Activated gamma-delta T cell treated with anti-CD3 and anti-CD28 coated beads, Interleukin-2, amount 50 U/mL, for 16 hours (primary cell): ENCODE measurements around the gene SEMA5A.
"Not testable (repeated sequence)": the region's sequence is repeated elsewhere in the genome, so short reads cannot be mapped to it uniquely, and the experiment has no call there.

Source experiments
- DNase-seq: peaks from one replicate; pipeline ENCODE4 v3.0.0-alpha.2; 2020; ENCODE audit warnings: low read depth

The SEMA5A gene

DNA sequence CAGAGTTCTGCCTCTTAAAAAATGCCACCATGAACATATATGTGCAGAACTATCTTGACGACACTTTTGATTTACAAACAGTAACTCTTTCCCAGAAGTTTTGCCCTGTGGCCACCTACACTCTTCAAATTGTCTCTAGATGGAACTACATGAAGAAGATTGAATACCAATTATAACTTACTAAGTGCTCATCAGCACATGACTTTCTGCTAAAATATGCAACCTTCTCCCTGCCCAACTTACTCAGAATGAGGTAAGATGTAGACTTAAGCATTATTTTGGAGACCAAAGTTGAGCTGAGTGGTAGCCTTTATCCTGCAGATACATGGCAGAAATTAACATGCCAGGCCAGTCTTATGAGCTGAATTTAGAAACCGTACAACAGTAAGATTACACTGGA, 105.4 kb downstream of the SEMA5A start:
- no peak for DNase-seq

DNA sequence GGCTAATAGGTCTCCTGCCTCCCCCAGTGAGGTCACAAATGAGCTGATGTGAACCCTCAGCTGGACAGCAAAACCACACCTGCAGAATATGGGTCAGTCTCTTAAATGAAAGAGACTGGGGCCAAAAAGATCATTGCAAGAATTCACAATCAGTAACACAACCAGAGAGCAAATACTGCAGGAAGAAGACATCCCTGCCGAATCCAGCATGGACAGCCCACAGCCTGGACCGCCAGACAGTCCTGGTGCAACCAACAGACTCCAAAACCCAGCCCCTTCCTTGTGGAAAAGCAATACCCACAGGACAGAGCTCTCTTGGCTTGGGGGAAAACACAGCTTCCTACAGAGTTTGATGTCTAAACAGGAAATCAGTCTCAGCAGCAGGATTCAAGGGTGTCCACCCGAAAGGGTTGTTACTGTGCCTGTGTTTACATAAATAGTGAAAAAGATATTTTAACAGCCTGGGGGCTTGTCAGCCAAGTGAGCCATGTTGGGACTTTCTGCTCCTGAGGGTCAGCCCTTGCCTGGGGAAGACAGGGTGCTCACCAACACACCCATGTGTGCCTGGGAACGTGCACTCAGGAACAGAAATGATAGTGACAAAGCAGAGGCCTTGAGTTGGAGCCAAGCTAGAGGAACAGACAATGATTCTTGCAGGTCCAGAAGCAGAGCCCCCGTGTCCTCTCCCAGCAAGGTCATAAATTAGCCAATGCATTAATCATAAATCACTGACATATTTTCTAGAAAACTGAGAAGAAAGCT, 106.2 kb downstream of the SEMA5A start:
- DNase-seq, result no peak

DNA sequence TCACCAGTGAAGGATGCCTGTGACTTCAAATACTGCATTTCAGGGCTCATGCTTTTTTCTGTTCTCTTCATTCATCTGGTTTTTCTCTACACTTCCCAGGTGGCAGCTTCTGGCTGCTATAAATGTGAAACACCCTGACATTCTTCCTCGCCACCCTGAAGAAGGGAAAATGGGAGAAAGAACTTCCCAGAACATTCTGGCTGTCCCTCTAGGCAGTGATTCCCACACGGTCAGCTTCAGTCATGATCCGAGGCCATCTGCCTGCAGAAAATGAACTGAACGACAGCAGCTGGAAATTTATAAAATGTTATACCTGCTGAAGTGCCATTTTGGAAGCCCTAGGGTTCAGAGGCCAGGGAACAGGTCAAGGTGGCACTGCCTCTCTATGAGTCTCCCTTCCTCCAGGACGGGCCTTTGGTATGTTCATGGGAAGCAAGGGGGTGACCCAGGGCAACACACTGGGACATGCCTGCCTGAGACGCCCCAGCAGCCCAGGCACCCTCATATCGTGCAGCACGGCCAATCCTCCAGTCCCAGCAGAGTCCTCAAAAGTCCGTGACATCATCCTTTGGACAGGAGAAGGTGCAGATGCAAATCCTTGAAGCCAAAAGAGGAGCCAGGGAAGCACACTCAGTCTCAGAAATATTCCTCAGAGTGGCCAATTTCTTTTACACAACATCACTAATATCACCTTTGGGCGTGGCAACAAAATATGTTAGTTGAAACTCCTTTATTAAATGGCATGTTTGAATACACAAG, 107.1 kb downstream of the SEMA5A start:
- DNase-seq, result no peak

DNA sequence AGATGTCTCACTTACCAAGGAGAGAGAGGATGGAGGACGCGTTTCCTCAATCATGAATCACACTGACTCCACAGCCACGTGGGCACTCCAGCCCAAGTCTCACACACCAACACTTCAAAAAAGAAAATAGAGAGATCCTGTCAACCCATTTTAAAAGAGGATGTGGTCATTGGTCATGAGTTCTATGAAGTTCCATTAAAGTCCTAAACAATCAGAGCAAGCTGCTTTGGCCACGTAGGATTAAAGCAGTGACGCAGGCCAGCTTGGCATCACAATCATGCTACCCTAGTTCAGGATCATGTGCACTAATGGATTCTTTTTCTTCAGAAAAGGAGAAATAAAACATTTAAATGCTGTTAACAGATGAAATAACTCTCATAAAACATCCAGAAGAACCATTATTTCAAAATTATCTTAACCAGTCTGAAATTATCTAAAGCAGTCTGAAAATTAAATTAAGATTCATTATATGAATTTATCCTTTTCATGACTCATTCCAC, 108.1 kb downstream of the SEMA5A start:
- DNase-seq, result no peak

DNA sequence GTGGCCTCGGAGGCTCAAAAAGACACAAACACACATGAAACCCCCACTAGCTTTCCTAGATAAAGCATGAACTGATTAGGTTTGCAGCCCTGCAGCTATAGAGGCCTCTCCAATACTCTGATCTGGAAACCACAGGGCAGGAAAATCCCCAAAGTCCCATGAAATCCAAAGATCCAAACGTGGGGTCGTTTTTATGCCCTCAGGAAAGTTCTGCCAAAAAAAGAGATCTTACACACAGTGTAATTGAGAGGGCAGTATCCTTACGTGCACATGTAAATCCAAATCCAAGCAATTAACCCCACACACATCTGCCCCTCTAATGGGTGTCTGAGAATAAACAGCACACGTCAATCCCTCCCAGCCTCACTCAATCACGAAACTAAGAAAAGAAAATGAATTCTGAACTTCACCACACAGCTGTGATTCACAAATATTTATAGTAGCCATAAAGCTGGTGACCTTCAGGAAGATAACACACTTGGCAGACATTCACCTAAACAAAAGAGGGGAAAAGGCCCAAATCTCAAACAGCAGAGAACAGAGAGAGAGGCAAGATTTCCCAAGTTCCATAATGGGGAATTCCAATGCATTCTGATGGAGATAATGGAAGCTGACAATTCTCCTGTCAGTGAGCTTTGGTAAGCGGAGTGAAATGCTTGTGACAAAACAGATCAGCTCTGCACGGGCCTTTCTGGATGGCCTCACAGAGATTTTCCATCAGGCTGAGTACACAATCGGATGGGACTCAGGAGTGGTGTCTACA, 114.2 kb downstream of the SEMA5A start:
- DNase-seq, result no peak

DNA sequence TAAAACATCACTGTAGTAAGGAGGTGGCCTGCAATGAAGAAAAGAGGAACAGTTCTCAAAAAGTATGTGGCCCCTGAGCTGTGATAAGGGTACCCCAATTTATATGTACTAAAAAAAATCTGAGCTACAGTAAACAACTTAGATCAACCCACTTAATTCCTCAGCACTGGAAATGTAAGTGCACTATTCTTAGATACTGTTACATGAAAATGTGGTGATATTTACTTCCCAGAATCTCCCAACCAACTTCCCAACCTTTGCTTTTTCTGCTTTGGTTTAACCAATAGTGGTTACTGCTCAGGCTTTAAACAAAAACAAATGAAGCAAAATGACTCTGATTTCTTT, 114.8 kb downstream of the SEMA5A start:
- DNase-seq, result no peak

DNA sequence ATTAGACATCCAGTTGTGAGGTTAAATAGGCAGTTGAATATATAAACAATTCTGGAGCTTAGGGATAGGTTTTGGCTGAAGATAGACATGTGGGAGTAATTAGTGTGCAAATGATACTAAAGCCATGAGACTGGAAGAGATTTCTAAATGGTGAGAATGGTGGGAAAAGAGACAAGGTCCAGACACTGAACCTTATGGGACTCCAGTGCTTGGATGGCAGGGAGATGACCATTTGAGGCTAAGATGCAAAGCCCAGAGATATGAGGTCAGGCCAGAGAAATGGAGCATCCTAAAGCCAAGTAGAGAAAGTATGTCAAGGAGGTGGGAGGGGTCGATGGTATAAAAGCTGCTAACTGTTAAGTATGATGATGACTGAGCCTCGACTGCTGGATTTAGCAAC, 115.6 kb downstream of the SEMA5A start:
- DNase-seq, result no peak

DNA sequence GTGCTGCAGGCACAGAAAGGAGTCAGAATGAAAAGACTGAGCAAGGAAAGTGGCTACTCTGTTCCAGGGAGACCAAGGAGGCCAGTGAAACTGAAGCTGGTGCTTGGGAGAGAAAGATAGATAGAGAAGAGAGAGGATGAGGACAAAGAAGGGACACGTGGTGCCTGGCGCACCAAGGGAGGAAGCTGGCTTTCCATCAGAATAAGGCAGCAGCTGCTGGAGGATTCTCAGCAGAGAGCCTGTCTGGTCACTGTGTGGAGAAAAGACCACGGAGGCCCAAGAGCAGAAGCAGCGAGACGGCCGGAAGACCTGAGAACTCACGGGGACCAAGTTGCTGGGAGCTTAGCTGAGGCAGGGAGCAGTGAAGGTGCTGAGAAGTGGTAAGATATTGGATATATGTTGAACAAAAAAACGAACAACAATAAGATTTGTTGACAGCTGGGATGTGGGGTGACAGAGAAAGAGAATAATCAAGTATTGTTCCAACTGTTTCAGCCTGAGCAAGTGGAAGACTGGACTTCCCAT, 116.1 kb downstream of the SEMA5A start:
- DNase-seq, result no peak

DNA sequence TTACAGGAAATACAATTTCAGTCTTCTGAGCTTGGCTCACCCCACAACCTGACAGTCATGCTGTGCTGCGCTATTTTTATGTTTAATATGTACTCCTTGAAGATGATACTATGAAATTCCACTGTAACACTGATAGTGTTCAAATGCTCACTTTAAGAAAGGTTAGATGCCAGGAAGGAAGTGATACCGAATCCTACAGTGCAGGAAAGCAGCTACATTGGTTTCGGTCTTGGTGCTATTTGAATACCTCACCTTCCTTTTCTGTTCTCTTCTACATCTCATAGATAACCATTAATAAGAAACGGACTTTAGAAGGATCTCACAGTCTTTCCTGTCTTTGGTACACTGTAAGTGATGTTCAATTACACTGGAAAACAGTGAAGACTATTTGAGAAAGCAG, 117.6 kb downstream of the SEMA5A start:
- DNase-seq, result no peak

DNA sequence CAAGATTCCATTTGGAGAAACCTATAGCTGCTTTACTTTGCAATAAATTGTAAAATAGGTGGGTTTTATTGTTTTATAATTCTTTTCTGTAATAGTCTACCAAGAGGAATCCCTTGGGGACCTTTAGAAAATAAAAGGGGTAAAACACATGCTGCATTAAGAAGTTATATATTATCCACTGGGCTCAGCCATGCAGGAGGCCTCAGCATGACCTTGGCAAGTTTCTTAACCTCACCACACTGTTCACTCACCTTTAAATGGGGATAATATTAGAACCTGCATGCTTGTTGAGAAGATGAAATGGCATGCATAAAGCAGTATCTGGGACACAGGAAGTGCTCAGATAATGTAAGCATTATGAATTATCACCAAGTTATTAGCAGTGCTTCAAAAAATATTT, 120.2 kb downstream of the SEMA5A start:
- no peak for DNase-seq

DNA sequence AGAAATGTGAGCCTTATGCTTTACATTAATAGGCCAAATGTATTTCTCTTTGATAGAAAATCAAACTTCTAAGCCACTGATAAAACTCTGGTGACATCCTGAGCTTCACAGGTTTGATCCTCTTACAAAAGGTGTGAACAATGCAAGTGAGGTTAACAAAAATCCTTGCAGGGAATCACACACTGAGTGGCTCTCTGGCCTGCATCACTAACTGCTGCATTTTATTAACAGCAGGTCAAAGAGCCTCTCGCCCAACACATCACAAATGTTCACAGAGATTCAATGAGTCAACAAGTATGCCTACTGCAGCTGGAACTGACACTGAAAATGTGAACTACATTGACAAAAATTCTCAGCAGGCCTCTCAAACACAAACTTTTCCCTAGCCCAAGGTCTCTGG, 122.3 kb downstream of the SEMA5A start:
- no peak for DNase-seq

DNA sequence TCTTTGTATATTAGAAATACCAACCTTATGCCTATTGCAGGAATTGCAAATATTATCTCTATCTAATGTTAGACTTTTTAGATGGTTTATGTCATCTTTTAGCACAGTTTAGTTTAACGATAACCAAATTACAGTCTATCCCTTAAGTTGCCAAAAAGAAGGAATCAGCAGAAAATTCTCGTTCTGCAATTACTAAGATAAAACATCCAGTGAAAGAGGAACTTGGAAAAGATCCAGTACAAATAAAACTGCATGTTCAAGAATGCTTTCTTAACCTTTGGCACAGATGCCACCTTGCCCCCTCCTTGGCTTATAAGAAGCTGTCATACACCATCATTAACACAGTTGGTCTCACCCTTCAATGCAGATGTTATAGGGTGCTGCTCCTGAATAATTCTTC, 124.0 kb downstream of the SEMA5A start:
- DNase-seq, result no peak

DNA sequence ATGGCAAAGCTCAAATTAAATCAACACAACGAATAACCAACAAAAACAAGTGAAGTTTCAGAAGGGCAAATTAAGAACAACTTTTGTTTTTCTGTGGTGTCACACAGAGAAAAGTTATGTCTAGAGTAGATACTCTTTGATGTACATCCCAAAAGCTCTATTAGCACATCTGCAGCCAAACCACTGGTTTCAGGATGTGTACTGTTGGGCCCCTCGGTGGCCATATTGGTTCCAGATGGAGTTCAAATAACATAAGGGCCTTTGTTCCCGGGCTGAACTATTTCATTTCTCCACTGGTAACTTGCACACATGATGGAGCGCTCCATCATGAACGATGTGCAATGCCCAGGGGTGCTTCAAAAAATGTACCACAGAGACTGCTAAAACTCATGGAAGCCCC, 126.1 kb downstream of the SEMA5A start:
- DNase-seq, result no peak

DNA sequence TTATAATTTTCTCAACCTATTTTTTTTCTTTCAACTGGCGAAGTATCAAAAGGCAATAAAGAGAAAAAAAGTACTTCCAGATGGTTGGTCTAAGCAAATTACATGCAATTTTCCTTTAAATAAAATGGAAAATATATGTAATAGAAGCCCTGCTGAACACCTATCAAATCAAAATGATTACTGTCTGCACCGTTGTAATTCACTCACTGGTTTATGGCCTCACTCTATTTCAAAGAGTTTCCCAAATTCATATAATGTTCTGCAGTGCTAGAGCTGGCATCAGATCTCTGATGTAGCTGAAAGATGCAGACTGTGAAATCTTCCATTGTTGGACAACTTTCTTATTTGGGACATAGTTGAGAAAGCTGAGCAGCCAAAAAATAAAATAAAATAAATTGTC, 130.3 kb downstream of the SEMA5A start:
- DNase-seq, result no peak

DNA sequence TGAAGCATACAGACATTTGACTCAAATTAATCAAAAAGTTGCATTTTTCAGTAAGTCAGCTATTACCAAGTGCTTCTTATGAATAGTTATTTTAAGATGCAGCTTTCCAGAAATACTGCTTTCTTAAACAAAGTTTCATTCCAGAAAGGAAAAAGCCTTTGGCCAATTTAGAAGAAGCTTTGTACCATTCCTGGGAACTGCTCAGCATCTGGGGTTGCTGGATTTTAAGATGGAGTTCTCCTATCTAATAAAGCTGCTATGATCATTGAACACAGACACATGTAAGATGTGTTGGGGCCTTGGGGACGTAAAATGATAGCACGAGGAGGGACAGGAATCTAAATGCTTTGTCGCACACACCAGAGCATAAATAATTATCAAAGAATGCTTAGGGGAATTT, 130.8 kb downstream of the SEMA5A start:
- no peak for DNase-seq

DNA sequence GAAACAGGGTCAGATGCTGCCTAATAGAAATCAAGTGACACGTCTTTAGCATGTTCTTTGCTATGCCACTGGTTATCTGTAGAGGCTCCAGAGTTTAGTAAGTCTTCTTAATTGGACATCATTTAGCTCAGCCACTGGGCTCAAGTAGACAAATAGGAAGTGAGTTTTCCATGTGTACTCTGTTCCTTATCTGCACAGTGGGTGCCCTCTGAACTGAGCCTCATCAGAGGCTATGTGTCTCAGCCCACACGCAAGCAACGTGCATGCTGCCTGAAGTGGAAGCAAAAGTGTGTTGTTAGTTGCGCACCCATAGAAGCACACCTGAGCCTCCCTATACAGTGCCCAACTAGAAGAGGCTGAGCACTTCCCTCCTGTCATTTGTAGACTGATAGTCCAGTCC, 134.7 kb downstream of the SEMA5A start:
- no peak for DNase-seq

DNA sequence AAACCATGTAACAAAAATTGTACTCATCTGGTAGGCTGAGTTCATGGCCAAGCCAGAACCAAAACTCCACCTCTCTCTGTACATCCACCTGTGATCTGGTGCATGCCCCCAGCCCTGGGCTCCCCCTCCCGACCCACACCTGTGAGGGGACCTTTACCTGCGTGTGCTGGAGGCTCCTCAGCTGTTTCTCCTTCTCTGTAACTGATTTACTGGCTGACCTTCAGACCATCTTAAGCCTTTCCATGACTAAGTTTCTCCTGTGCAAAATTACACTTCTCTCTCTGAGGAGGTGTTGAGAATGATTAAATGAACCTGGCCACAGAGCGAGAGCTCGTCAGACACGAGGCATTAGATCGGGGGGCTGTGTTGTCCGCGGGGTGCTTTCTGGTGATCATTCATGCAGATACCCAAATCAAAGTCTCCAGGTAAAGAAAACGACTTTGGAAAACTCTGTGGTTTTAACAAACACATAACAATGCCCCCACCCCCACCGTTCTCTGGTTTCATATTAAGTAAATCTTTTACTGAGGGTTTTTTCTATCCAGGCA, 136.4 kb downstream of the SEMA5A start:
- no peak for DNase-seq

DNA sequence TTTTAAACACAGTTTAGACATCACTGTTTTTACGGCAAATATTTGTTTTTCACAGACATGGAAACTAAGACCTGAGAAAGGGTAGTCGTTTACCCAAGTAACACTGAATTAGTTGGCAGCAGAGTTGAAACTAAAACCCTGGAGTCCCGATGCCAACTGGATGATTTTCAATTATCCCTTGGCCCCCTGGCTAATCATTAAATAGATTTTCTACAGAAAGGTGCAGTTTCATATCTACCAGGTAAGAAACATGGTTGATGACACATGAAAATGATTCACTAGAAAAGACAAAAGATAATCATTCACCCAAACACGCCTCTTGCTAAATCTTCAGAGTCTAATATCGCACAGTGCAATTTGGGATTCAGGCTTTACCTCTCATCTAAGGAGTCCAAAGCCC, 136.9 kb downstream of the SEMA5A start:
- DNase-seq, result no peak

DNA sequence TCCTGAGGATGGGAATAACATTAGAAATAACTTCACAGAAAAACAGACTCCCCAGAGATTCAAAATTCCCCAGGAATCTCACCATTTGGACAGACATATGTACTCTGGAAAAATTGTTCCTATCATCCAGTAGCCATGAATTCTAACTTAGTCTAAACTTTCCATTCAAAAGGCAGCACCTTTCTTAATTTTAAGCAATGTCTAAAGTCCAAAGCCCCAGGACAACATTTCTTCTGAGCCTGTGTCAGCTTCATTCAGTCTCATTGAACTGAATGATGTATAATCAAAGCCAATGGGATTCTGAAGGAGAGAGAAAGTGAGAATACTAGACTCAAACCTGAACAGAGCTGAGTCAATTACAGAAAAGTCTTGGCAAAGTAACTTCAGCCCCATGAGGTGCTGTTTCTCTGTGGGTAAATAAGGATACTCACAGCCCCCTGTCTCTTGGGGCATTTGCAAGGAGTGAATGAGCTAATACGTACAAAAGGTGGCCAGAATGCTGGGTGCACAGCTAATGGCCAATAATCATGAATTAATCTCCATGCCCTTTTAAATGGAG, 140.6 kb downstream of the SEMA5A start:
- no peak for DNase-seq

DNA sequence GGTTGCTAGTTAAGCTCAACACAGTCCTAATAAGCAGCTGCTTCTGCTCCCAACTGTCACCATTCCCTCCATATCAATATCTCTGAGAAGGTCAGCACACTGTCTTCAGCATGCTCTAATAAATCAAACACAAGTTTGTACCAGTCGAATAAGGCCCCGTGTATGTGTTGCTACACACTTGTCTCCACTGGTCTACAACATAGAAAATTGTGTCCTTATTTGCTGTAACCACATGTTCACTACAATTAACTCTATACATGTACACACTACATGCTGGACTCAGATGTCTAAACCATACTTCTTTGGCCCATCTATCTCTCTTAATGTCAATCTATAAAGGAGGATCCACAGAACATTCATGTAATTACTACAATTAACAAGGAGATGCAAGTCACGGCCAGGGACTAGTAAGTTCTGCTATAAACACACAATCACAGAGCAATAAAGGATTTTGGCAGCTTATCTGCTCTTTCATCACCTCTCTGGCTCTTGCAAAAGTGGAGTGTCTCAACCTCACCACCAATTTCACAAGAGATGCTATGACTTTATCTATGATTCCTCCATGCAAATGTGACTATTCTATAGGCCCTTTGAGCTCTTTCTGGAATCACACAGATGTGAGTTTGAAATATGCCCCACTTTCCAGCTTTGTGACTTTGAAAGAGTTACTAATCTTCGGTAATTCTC, 143.9 kb downstream of the SEMA5A start:
- DNase-seq, result no peak

DNA sequence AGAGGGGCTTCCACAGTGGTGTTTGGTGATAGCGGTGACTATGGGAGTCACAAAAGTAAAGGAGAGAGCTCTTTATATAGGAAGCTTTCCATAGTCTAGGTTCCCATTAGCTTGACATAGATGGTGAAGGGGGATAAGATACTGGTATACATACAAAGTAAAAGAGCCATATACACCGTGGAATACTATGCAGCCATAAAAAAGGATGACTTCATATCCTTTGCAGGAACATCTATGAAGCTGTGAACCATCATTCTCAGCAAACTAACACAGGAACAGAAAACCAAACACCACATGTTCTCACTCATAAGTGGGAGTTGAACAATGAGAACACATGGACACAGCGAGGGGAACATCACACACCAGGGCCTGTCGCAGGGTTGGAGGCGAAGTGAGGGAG, 146.1 kb downstream of the SEMA5A start:
- not testable (repeated sequence) for DNase-seq
